Muscle of back (tissue), 11 donors: ENCODE results near the gene GNMT. TPM values are rescaled to one million over a fixed set of nuclear protein-coding genes. Genes with fewer than 3 reads are reported as not detected.

ENCODE experiments used
- DNase-seq, 3 donors: peaks; one replicate each; pipeline versions ENCODE4 v3.0.0 to v3.0.0-alpha.2; 2013
- polyA plus RNA-seq, 10 donors: library from polyadenylated mRNA; unstranded; fragments of 120-200 nt; gene quantifications; one replicate each; pipeline ENCODE4 v1.2.1, GENCODE V29; 2013; ENCODE audit not compliant: insufficient read length in 10 of 10

The GNMT gene
- polyA plus RNA-seq, 10 donors: 0.16 to 0.92 (median 0.44) TPM

DNA sequence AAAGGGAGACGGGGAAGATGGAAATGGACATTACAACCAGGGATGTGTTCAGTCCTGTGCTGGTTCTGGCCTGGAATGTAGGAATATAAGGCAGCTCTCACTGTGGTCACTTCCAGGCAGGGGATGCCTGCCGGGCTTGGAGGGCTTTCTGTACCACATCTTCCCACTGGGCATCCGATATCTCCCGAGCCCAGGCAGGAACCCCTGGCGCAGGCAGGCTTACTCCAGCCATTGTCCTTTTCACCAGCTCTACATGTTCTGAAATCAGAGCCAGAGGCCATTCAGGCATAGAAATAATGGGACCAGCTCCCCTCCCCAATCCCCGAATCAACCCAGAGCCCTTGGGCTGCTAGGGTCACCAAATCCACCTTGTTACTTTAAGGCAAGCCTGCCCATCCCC lies 51.8 kb downstream of the GNMT start:
- no peak for DNase-seq

DNA sequence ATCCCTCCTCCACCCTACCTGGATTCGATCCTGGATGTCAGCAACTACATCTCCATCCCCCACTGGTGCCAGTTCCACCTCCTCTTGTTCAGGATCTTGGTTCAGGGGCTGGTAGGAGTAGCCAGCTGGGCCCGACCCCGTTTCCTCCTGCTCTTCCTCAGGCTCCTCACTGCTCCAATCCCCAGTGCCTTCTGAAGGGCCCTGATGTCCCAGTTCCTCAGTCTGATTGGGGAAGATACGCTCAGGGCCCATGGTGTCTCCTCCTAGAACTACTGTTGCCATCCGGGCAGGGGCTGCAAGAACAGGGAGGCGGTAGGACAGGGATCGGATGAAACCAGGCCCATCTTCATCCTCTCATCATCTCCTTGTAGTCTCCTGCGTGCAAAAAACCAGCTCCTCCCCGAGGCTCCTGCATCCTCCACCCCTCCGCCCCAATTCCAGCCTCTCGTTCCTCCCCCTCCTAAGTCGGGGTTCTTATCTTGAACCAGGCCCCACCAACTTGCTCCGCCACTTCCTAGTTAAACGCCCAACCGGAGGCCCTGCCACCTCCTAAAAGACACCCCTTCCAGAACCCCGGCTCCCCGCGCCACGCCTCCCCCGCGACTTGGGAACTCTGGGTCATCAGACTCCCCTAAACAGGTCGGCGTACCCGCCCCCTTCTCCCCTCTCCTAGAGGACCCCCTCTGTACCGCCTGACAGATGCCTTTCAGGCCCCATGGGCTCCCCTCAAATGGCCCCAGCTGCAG lies 52.7 kb downstream of the GNMT start:
- no peak for DNase-seq

Other genes with a start within 250 kb of the GNMT start
- 1 to 10 TPM; 2.4 to 6.7 (median 4.3) TPM for gene PRPH2, start 238.2 kb upstream of the GNMT start, polyA plus RNA-seq
- gene TBCC, start 214.7 kb upstream of the GNMT start, polyA plus RNA-seq: 10 to 100 TPM; 11.3 to 18.4 (median 15.0) TPM
- gene BICRAL, start 178.7 kb upstream of the GNMT start, polyA plus RNA-seq: 10 to 100 TPM in 8 of 10 donors, 1 to 10 TPM in 2; 9.0 to 14.8 (median 11.6) TPM
- gene RPL7L1, start 81.1 kb upstream of the GNMT start, polyA plus RNA-seq: 10 to 100 TPM; 60.0 to 94.2 (median 75.2) TPM
- not detected for gene PTCRA, start 44.7 kb upstream of the GNMT start, polyA plus RNA-seq
- 10 to 100 TPM; 21.2 to 43.0 (median 28.6) TPM for gene CNPY3, start 31.3 kb upstream of the GNMT start, polyA plus RNA-seq
- 10 to 100 TPM in 9 of 10 donors, 1 to 10 TPM in 1; 8.4 to 27.6 (median 16.2) TPM for gene PEX6, start 18.4 kb downstream of the GNMT start, polyA plus RNA-seq
- 10 to 100 TPM; 39.5 to 50.4 (median 44.8) TPM for gene PPP2R5D, start 23.8 kb downstream of the GNMT start, polyA plus RNA-seq
- gene MEA1, start 53.2 kb downstream of the GNMT start, polyA plus RNA-seq: 10 to 100 TPM; 38.5 to 63.2 (median 46.0) TPM
- gene KLHDC3, start 53.5 kb downstream of the GNMT start, polyA plus RNA-seq: 100 to 1,000 TPM; 157 to 208 (median 190) TPM
- gene RRP36, start 60.9 kb downstream of the GNMT start, polyA plus RNA-seq: 10 to 100 TPM; 40.7 to 51.6 (median 47.2) TPM
- 10 to 100 TPM; 33.5 to 43.4 (median 37.8) TPM for gene CUL7, start 93.1 kb downstream of the GNMT start, polyA plus RNA-seq
- 10 to 100 TPM; 40.0 to 50.0 (median 41.9) TPM for gene MRPL2, start 98.7 kb downstream of the GNMT start, polyA plus RNA-seq
- 10 to 100 TPM; 18.5 to 34.2 (median 21.2) TPM for gene KLC4, start 98.9 kb downstream of the GNMT start, polyA plus RNA-seq
- 100 to 1,000 TPM in 1 of 10 donors, 10 to 100 TPM in 9; 33.3 to 176 (median 57.0) TPM for gene PTK7, start 115.6 kb downstream of the GNMT start, polyA plus RNA-seq
- gene SRF, start 210.5 kb downstream of the GNMT start, polyA plus RNA-seq: 10 to 100 TPM; 33.9 to 64.4 (median 46.8) TPM
- gene CUL9, start 221.4 kb downstream of the GNMT start, polyA plus RNA-seq: 10 to 100 TPM; 10.3 to 26.8 (median 17.4) TPM